ENCODE measurements around the gene NOS1.
"Not testable (repeated sequence)": the region's sequence is repeated elsewhere in the genome, so short reads cannot be mapped to it uniquely, and the experiment has no call there.

The NOS1 gene

DNA sequence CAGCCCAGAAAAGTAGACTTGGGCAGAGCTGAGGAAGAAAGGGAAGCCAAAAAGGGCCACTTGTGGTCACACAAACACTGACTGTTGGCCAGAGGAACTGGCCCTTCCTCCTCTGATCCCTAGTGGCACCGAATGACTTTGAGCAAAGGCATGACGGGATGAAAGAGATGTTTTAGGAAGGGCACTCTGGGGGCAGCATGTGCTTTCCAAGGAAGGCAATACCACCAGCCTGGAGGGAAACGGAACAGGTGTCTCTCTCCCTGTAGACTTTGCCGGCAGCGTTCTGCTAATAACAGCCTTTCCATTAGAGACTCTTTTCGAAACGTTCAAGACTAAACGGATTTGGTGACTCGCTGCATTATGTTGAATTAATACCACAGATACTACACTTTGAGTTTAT is 158.9 kb downstream of the NOS1 start:
- ChIA-PET CTCF (interaction anchor here (1.0 to 2.1 kb wide), 6 partner anchors 10 to 655 kb away, joined by 3 to 13 read pairs (median 4); no protein-coding TSS in a partner anchor), POLR2A (no interaction called here)
- DNase-seq (ENCODE audit: low read depth, low spot score): no peak
- no peak for TF ChIP-seq CTCF (IDR thresholded peaks at IDR 0.05; ENCODE audit: insufficient read depth, low read length, missing control alignments)
- no peak overlapping the region for H3K4me3 ChIP-seq (ENCODE audit: low read depth, low read length)

DNA sequence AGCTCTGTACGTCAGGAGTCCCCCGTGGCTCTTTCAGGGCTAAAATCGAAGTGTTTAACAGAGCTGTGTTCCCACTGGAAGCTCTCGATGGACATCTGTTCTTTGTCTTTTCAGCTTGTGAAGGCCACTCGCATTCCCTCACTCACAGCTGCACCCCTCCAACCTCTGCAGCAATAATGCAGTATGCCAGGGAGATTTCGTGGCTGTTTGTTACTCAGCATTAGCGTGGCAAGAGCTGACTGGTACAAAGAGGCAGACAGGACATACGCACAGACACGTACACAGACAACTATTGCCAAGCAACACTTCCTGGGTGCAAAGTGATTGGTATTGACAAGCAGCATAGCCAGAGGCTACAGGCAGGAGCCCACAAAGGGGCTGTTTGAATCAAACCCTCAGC is 159.4 kb downstream of the NOS1 start:
- POLR2A ChIA-PET: no interaction called here
- CTCF ChIA-PET: interaction anchor here (1.1 to 4.1 kb wide), 4 partner anchors 10 to 653 kb away, joined by 4 to 28 read pairs (median 5); no protein-coding TSS in a partner anchor
- DNase-seq (ENCODE audit: low read depth, low spot score): no peak
- no peak overlapping the region for H3K4me3 ChIP-seq (ENCODE audit: low read depth, low read length)
- TF ChIP-seq CTCF (IDR thresholded peaks at IDR 0.05; ENCODE audit: insufficient read depth, low read length, missing control alignments): no peak

- ChIA-PET POLR2A (interaction anchor here (0.6 kb wide), 1 partner anchor 632 kb away, joined by 3 read pairs; no protein-coding TSS in a partner anchor), CTCF (interaction anchor here (1.1 to 4.1 kb wide), 4 partner anchors 12 to 657 kb away, joined by 5 to 28 read pairs (median 8); no protein-coding TSS in a partner anchor)
- not testable (repeated sequence) for H3K4me3 ChIP-seq (ENCODE audit: low read depth, low read length); DNase-seq (ENCODE audit: low read depth, low spot score)
Measured at GRCh38 chr12:117199956-117200744, 161.3 kb downstream of the NOS1 start.

DNA sequence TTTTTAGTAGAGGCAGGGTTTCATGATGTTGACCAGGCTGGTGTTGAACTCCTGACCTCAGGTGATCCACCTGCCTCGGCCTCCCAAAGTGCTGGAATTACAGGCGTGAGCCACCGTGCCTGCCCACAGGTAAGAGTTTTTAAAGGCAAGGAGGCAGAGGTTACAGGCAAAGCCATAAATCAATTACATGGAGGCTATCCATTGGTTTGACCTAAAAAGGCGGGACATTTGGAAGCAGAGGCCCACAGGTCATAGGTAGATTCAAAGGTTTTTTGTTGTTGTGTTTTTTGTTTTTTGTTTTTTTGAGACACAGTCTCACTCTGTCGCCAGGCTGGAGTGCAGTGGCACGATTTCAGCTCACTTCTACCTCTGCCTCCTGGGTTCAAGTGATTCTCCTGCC is 165.1 kb downstream of the NOS1 start:
- H3K4me3 ChIP-seq (ENCODE audit: low read depth, low read length); DNase-seq (ENCODE audit: low read depth, low spot score); POLR2A ChIA-PET: not testable (repeated sequence)
- CTCF ChIA-PET: interaction anchor here (2.3 to 2.4 kb wide), 2 partner anchors 16 to 661 kb away, joined by 9 to 14 read pairs; no protein-coding TSS in a partner anchor

- H3K4me3 ChIP-seq (ENCODE audit: low read depth, low read length); CTCF ChIA-PET; DNase-seq (ENCODE audit: low read depth, low spot score); POLR2A ChIA-PET: not testable (repeated sequence)
Measured at GRCh38 chr12:117195027-117195426, 166.4 kb downstream of the NOS1 start.

GRCh38 chr12:117193903-117194302 is 167.5 kb downstream of the NOS1 start:
- ChIA-PET CTCF (no interaction called here), POLR2A (no interaction called here)
- H3K4me3 ChIP-seq (ENCODE audit: low read depth, low read length): no peak overlapping the region
- no peak for DNase-seq (ENCODE audit: low read depth, low spot score)
- TF ChIP-seq CTCF (IDR thresholded peaks at IDR 0.05; ENCODE audit: insufficient read depth, low read length, missing control alignments): no peak

- CTCF ChIA-PET: interaction anchor here (1.2 to 2.3 kb wide), 3 partner anchors 19 to 664 kb away, joined by 4 to 5 read pairs (median 5); no protein-coding TSS in a partner anchor
- POLR2A ChIA-PET; DNase-seq (ENCODE audit: low read depth, low spot score); H3K4me3 ChIP-seq (ENCODE audit: low read depth, low read length): not testable (repeated sequence)
Measured at GRCh38 chr12:117192581-117192980, 168.8 kb downstream of the NOS1 start.

DNA sequence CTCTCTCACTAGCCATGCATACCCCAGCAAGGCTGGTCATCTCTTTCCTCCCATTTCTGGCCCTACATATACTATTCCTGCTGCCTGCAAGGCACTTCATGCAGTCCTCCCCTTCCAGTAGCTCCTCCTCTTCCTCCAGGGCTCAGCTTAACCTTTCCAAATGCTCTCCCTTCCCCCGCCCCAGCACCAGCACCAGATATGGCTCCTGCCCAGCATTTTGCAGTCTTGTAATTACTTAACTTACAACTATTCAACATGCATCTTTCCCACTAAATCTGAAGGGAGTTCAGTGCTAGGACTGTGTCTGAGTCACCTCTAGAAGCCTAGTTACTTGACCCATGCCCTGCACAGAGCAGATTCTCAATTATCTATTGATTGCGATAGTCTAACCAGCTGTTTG is 169.4 kb downstream of the NOS1 start:
- DNase-seq (ENCODE audit: low read depth, low spot score): no peak

More for the DNA sequence above, 169.4 kb downstream of the NOS1 start:
- TF ChIP-seq CTCF (IDR thresholded peaks at IDR 0.05; ENCODE audit: insufficient read depth, low read length, missing control alignments): no peak
- no peak overlapping the region for H3K4me3 ChIP-seq (ENCODE audit: low read depth, low read length)
- ChIA-PET CTCF (interaction anchor here (1.2 to 2.3 kb wide), 3 partner anchors 20 to 665 kb away, joined by 4 to 5 read pairs (median 5); no protein-coding TSS in a partner anchor), POLR2A (no interaction called here)

Measured in AG04449 (cell line).